NB4 (cell line): ENCODE data around the gene GDPD2.

Source experiments
- POLR2A ChIP-seq: IDR thresholded peaks from 2 replicates; pipeline ENCODE4 v1.6.1; 2011; ENCODE audit warnings: mild to moderate bottlenecking; ENCODE audit not compliant: insufficient read length; ENCODE audit errors: extremely low read depth
- TF ChIP-seq, protein P1 (sequence below): IDR thresholded peaks from one replicate; pipeline ENCODE4 v1.5.1; 2012; ENCODE audit warnings: low read depth, low read length
- TF ChIP-seq, protein P2 (sequence below): IDR thresholded peaks from 2 replicates; pipeline ENCODE4 v1.6.1; 2011; ENCODE audit warnings: low read depth, low read length

DNA sequence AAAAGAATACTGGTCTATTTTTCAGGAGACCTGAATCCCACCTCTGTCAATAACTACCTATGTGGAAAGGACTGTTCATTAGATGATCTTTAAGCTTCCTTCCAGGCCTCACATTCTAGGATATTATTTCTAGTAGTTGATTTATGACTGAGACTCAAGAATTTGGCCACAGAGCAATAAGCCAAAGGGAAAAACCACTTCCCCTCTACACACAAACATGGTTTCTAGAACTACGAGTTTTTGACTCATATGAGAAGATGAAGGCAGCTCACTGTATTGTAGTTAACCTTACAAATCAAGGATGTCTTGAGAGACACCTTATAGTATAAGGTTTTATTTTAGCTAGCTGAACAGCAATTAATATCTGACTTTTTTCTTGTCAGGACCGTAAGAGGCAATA is 36.9 kb upstream of the GDPD2 start:
- TF ChIP-seq, protein P1, sequence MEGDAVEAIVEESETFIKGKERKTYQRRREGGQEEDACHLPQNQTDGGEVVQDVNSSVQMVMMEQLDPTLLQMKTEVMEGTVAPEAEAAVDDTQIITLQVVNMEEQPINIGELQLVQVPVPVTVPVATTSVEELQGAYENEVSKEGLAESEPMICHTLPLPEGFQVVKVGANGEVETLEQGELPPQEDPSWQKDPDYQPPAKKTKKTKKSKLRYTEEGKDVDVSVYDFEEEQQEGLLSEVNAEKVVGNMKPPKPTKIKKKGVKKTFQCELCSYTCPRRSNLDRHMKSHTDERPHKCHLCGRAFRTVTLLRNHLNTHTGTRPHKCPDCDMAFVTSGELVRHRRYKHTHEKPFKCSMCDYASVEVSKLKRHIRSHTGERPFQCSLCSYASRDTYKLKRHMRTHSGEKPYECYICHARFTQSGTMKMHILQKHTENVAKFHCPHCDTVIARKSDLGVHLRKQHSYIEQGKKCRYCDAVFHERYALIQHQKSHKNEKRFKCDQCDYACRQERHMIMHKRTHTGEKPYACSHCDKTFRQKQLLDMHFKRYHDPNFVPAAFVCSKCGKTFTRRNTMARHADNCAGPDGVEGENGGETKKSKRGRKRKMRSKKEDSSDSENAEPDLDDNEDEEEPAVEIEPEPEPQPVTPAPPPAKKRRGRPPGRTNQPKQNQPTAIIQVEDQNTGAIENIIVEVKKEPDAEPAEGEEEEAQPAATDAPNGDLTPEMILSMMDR: no peak
- no peak for TF ChIP-seq POLR2A
- TF ChIP-seq, protein P2, sequence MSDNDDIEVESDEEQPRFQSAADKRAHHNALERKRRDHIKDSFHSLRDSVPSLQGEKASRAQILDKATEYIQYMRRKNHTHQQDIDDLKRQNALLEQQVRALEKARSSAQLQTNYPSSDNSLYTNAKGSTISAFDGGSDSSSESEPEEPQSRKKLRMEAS: no peak
